Stimulated activated CD4-positive, alpha-beta T cell treated with anti-CD3 and anti-CD28 coated beads, Interleukin-1b, Interleukin-23, amount 100 ng/mL, for 24 hours (primary cell): ENCODE measurements around the gene PBX3.

Experiments used
- DNase-seq, 4 experiments: peaks; one replicate each; pipeline ENCODE4 v3.0.0-alpha.2; 2020; ENCODE audit warnings: low read depth in 4 of 4, low spot score in 1 of 4

PBX3 gene

DNA sequence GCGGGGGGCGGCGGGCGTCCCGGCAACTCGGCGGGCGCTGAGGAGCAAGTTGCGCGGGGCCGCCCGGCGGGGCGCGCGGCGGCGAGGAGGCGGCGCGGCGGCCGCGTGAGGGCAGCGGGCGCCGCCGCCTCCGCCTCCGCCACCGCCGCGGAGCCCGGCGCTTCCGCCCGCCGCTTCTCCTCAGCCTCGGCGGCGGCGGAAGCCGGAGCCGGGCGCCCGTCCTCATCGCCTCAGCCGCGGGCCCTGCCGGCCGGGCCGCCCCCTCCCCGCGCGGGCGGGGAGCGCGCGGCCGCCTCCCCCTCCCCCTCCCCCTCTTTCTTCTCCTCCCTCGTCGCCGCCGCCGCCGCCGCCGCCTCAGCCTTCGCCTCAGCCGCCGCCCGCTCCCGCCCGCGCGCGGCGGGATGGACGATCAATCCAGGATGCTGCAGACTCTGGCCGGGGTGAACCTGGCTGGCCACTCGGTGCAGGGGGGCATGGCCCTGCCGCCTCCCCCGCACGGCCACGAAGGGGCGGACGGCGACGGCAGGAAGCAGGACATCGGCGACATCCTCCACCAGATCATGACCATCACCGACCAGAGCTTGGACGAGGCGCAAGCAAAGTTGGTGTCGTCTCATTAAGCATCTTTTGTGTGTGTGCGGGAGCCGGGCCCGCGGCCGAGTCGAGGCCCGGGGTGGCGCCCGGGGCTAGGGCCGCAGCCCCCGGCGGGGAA lies at the start of gene PBX3:
Gene PBX3, plus strand, starts transcription at position 321 of the 712 bp plus-strand sequence.
- DNase-seq = peak in 2 of 4 experiments; percentile 8 to 27

DNA sequence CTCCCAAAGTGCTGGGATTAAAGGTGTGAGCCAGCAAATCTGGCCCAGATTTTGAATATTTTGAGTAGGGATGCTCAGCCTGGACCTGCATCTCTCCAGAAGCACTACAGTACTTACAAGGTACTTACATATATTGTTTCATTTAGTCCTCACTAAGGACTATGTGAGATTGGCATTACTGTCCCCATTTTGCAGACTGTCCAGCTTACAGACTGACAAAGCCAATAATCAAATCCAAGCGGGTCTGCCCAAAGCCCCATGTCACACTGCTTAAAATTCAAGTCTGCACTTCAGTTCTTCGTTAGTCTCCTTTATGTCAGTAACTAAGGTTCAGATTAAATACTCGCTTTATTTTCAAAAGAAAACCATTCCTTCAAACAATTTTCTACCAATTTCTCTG lies 47.3 kb upstream of the PBX3 start:
- DNase-seq = no peak

DNA sequence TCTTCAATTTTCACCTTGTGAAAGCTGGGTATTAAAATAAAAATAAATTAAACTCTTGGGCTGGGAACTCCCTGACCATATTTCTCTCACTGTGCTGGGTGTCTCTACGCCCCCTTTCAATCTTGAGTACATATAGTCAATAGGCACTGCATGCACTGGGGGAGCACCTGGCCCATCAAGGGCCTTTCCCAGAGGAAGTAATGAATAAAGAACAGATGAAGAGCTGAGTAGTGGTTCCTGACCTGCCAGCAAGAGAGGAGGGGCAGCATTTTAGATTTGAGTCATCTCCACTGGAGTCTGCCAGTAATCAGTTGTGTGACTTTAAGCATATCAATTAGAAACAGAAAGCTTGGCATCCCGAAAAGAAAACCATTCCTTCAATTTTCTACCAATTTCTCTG lies 46.4 kb upstream of the PBX3 start:
- DNase-seq = peak in 2 of 4 experiments; percentile 15 to 33

DNA sequence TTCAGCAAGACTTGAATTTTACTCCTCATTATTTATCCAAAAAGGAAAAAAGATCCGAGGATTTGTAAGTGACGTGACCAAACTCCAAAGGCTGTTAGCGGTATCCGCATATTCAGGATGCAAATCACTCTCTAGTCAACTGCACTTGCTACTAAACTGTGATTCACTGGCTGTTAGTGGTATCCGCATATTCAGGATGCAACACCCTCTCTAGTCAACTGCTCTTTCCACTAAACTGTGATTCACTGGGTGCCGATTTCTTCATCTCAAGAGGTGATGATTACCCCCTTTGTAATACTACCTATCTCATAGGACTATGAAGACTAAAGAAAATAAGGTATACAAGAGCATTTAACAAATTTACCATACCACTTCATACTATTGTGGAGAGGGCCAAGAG lies 45.8 kb upstream of the PBX3 start:
- DNase-seq = no peak

DNA sequence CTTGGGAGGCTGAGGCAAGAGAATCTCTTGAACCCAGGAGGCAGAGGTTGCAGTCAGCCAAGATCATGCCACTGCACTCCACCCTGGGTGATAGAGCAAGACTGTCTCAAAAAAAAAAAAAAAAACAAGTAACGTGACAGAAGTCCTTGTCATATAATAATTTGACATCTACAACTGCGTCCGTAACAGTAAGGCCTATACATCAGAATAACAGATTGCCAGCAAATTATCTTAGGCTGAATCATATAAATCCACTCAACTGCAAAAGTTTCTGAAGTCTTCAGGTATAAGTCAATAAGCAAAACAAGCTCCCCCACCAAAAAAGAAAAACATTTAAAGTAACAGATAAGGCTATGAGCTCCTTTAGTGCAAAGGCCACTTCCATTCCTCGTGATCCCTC lies 43.5 kb upstream of the PBX3 start:
- DNase-seq = no peak

DNA sequence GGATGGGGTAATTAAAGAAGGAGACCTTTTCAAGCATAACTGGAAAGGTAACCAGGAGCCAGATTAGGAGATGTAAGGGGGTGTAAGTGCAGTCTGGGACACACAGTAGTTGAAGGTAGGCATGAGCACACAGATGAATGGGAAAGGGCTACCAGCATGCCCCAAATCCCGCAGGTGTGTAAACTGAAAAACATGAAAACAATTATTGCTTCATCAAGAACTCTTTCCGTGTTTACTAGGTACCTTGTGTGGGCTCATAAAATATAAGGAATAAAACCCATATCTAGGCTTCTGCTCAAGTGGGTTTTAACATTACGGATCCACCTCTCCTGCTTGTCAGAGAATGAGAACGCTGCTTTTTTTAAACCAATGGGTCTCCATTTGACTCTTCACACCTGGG lies 41.3 kb upstream of the PBX3 start:
- DNase-seq = no peak

DNA sequence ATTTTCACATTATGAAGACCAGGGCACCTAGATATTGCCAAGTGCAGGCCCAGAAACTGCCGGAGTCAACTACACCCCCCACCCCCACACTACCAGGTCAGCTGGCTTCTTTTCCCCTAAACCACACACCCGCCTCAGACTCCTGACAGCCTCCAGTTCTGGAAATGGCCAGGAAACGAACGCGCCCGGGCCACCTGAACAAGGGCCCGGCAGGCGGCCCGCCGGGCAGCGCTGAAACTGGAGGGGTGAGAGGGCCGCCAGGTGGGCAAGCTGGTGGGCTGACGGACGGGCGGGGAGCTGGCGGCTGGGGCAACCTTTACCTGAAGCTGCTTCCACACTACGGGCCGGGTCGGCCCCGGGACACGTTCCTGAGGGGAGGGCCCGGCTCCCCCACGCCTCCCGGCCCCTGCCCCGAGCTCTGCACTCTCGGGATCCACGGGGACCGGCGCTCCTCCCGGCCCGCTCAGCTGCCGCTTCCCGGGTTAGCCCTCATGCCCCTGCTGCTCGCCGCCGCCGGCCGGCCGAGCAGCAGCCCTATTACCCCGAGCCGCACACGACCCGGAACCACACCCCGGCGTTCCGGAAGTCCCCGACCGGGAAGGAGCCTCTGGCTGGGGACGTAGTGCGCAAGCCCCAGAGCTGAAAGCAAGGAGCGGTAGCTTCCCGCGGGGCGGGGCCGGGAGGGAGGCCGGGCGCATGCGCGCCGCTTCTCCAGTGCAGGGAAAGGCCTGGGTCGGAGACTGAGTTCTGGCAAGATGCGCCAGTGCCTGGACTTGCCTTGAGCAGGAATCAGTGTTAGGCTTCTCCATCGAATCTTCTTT lies 40.3 kb upstream of the PBX3 start, which contains the start of gene MAPKAP1:
Gene MAPKAP1, minus strand, starts transcription at position 558 of the 821 bp plus-strand sequence. CDS start 34,634 bp downstream, outside the sequence.
- DNase-seq = peak; percentile 85 to 95 (median 90)

DNA sequence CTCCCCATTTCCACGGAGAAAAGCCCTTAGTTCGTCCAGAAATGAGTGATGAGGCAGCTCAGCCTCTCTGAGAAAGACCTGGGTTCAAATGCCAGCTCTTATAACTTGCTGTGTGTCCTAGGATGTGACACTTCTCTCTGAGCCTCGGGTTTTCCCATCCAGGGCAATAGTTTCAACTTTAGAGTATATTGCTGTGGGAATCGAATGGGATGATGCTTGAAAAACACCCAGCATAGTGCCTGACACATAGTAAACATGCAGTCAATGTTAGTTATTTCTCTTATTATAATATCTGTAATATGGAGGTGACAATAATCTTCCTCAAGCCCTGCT lies 39.7 kb upstream of the PBX3 start:
- DNase-seq = no peak

DNA sequence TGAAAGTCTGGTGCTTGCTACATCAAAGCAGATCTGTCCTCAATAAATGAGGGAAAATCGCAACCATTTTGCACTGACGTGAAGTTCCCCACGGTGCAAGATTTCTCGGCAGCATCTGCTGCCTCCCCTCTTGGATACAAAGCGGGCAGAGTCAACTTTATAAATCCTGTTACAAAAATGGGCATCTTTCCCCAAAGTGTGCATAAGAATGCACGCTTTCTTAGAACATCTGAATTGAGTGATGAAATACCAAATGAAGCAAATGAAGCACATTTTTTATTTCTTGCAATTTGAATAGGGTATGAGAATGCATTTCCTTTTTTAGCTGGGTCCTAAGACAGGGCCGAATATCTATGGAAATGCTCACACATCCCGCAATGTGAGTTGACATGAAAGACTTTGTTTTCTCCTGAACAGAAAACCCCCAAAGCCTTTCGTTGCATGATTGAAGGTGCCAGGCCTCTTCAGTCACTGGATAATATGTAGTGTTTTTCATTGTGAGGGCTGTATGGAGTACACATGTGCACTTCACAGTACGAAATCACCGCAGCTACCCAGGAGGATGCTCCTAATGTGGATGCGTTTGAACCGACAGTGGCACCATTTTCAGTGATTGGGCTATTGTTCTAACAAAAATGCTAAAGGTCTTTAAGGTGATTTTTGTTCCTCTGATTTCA lies 20.6 kb upstream of the PBX3 start:
- DNase-seq = no peak

DNA sequence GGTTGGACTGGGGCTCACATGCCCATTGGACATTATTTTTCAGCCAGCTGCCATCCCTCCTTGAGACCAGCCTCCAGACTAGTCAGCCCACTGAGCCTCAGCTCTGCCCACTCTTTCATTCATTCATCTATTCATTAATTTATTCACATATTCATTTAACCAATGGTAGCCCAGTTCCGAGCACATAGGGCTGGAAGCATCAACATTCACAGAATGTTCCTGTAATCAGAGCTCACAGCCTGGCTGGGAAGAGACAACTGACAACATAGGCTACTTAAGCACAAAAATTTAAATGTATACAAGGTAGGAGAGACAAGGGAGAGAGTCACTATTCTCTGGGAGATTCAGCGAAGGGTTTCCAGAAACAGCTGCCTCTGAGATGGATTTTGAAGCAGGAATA lies 17.0 kb upstream of the PBX3 start:
- DNase-seq = no peak

DNA sequence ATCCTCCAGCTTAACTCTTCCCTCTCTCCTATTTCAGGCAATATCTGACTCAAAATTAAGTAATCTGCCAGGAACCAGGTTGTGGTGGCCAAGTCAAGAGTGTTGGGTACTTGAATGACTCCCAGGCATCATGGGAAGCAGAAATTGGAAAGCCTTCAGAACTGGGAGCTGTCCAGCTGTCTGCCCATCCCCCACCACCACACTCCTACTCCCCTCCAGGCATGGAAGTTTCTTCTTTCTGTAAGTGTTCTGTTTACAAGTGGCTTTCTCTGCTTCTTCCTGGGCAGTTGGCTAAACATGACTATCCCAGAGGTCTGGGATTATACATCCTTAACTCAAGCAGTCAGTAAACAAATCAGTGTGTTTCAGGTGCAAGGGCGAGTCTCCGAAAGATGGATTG lies 14.6 kb upstream of the PBX3 start:
- no peak for DNase-seq

DNA sequence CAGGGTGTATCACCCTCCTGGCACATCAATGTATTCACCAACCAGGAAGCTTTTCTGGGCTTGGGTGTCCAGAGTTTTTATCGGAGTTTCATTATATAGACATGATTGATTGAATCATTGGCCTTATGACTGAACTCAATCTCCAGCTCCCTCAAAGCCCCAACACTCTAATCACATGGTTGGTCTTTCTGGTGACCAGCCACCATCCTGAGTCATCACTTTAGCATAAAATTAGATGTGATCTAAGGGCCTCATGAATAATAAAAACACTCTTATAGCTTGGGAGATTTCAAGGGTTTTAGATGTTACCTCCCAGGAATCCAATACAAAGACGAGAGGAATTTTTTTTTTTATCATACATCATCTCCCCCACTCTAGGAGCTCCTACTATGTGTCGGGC lies 7.7 kb upstream of the PBX3 start:
- no peak for DNase-seq

DNA sequence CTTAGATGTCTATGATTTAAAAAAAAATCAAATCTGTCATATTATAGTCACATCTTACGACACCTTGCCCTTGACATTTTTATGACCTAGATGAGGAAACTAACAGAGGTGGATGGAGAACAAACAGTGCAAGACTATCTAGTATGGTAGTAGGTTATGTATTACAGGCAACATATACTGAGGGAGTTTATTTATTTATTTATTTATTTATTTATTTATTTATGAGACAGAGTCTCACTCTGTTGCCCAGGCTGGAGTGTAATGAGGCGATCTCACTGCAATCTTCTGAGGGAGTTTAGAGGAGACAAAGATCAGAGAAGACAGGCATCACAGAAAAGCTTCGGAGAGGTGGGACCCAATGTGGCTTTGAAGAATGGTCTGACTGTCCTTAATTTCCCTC lies 4.5 kb upstream of the PBX3 start:
- DNase-seq = no peak

DNA sequence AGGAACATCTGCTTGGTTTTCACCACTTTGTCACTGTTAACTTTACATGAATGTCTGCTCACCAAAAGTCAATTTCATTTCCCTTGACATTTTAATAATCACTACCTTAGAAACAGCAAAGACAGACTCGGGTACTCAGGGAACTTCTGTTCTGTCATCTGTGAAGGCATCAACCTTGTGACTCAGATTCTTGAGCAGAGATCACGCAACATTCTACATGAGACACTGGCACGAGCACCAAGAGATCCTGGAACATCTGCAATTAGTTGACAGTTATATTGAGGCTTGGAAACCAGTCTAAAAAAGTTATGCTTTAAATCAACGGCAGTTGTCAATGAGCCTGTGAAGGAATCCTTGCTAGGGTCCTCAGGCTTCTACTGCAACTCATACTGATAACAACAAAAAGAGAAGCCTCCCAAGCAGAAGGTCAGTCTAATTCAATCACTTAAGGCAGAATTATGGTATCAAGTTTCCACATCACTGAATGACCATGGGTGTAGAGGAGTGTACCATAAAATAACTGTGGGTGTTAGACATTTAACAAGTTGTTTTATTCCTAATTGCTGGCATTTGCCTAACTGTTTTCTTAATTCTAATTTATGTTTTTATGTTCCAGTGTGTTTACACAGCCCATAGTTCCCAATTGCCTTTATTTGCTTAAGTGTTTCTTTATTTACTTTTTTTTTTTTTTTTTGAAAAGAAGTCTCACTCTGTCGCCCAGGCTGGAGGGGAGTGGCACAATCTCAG lies 3.3 kb upstream of the PBX3 start:
- DNase-seq = no peak

DNA sequence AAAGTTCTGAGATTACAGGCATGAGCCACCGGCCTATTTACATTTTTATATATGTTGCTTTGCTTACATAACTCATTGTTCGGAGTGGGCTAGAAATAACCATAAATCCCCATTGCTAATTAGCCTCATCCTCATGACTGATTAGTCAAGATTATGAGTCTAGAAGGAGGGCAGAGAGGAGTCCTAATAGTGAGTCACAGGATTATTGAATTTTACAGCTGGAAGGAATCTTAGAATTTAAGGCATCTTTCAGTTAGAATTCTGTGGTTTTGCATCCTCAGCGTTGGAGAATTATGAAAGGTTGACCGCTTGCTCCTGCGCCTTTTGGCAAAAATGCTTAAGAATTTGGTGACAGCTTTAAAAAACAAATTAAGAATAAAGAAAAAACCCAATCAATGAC lies 2.6 kb upstream of the PBX3 start:
- no peak for DNase-seq

DNA sequence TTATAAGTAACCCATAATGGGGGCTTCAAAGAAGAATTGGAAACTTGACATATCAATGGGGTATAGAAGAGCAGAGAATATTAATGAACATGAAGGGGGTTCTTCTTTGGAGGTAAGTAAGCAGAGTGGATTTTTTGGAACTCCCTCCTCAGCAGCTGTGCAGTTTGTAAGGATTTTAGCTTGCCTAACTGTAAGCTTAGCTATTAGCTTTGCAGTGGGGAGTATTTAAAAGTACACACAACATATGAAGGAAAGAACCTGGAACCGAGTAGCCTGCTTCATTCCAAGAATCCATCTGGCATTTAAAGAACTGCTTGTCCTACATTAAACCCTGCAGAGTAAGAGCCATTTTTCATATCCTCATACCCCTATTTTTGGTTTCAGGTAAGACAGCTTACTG lies 2.2 kb upstream of the PBX3 start:
- DNase-seq = no peak

DNA sequence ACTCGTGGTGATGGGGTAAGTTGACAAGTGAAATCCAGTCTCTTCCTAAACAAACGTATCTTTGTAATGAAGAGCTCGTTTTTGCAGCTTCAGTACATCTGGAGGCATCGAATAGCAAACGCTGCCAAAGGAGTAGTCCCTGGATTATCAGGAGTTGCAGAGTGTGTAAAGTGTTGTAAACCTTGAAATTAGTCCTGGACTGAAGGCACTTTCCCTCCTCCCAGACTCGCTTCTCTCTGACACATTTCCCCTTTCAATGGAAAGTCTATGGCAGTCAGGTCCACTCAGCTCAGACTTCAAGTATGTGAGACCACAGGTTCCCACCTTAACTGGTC lies 1.5 kb upstream of the PBX3 start:
- DNase-seq = no peak

DNA sequence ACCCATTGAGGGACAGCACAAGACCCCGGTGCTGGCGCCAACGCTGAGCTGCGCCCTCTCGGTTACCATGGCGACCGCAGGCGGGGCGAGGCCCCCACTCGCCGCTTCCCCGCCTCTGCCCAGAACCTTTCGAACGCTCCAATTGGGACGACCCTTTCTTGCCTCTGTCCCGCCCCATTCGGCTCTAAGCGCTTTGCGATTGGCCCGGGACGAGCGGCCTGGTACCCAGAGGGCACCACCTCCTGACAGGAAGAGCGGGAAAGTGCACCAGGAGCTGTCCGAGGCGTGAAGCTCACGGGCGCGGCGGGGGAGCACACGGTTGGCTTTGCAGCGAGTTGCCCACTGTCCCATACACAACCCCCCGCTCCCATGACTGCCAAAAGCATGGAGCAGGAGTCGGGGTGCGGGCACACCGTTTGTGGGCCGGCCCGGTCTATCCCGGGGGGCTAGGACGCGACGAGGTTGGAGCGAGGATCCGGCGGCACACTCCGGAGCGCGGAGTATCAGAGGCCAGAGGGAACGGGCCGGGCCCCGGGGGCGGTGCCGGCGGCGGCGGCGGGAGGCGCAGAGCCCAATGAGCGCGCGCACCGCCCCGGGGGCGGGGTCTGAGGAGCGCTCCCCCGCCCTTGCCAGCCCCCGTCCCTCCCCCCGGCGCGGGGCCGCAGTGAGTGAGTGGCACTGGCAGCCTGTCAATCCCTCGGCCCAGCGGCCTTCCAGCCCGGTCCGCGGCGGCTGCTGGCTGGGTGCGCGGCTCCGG lies 978 bp upstream of the PBX3 start:
- peak; percentile 76 to 93 (median 86) for DNase-seq

DNA sequence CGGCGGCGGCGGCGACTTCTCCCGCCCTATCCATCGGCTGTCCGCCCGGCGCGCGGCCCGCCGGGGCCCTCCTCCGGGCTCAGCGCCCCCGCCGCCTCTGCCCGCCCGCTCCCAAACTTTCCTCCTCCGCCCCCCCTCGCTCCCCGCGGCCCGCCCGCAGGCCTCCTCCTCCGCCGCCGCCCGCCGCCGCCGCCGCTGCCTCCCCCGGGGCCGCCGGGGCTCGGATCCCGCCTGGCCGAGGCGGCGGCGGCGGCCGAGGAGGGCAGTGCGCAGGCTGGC lies 460 bp upstream of the PBX3 start:
- DNase-seq = no peak

DNA sequence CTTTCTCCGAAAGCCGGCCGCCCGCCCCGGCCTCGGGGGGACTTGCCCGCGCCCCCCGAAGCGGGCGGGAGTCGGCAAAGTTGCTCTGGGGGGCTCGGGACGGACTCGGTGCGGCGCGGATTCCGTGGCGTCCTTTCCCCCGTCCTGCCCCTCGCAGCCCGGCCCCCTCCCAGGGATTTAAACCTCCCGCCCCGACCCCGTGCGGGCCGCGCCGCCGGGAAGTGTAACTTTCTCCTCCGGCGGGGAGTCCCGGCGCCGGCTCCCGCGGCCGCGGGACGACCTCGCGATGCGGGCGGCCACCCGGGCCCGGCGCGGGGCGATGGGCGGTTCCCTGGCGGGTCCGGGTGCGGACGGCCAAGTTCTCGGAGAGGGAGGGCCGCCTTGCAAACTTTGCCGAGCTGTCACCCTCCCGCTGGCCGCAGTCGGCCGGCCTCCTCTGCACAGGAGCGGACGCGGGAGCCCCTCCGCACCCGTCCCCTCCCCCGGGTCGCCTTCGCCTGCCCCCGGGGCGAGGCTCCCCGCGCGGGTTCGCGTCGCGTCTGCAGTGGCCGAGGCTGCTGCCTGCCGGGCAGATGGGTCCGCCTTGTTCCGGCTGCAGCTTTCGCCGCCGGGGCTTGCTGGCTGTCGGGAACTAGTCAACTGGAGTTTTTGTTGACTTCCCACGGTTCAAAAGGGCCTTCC lies 732 bp downstream of the PBX3 start:
- no peak for DNase-seq
